HK-2 (cell line): ENCODE results near the gene RIMS1.
A peak's percentile ranks its signal among the peaks of the same experiment; 100 is the strongest.

ENCODE experiments used
- DNase-seq: peaks from one replicate; pipeline ENCODE4 v3.0.0-alpha.2; 2018; ENCODE audit not compliant: unreplicated experiment

Gene RIMS1

DNA sequence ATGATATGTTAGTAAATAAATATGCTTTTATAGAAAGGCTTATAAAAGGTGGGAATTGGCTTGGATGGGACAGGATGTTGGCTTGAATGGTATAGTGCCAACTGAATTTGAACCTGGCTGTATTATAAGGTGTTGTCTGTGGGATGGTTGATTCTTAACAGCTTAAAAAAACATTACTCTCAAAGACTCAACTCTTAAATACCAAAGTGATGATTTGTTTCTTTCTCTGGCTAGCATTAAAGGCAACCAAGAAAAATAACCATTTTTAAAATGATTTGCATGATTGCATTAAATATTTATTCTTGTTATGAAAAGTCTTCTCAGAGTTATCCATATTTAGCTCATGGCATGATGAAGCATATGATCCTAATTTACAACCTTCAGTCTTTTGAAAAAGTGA, 216.2 kb downstream of the RIMS1 start:
- DNase-seq = no peak

DNA sequence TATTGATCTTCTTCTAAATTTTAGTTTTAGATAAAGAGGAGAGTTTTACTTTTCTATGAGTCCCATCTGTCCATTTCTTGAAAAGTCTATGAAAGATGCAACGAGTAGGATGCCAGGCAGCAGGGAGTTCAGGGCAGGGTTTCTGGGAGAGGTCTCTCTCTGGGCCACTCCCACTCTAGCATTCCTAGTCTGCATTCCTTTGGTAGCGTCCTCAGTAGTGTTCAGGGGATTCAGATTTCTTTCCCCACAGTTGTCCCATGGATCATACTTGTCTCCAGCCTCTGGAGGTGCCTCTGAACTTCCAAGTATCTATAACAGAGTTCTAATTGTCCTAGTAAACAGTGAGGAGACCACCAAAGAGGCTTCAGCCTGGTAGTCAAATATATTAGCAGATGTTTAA, 225.3 kb downstream of the RIMS1 start:
- no peak for DNase-seq

- no peak for DNase-seq
These were observed 244.0 kb downstream of the RIMS1 start for GRCh38 chr6:72130327-72130726.

DNA sequence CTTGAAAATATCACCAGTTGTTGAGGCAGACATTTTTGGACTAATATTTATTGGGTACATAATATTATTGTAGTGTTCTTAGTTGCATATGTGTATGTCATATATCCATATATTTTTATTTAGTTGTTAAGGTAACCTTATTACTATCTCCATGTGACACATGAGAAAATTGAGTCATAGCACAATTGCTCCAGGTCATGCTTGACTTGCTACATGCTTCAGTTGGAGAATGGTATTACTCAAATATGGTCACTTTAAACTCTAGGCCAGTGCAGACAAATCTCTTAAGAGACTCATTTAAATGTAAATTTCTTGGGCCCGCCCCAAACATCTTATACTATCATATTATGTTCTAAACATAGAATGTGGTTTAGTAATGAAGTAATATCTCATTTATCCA, 246.1 kb downstream of the RIMS1 start:
- no peak for DNase-seq

- no peak for DNase-seq
These were observed 246.5 kb downstream of the RIMS1 start for GRCh38 chr6:72132851-72133250.

GRCh38 chr6:72133324-72133723, 247.0 kb downstream of the RIMS1 start:
- no peak for DNase-seq

- DNase-seq = no peak
These were observed 254.4 kb downstream of the RIMS1 start for GRCh38 chr6:72140795-72141194.

- DNase-seq = no peak
These were observed 263.4 kb downstream of the RIMS1 start for GRCh38 chr6:72149715-72150114.

GRCh38 chr6:72151742-72152141, 265.4 kb downstream of the RIMS1 start:
- DNase-seq = no peak

DNA sequence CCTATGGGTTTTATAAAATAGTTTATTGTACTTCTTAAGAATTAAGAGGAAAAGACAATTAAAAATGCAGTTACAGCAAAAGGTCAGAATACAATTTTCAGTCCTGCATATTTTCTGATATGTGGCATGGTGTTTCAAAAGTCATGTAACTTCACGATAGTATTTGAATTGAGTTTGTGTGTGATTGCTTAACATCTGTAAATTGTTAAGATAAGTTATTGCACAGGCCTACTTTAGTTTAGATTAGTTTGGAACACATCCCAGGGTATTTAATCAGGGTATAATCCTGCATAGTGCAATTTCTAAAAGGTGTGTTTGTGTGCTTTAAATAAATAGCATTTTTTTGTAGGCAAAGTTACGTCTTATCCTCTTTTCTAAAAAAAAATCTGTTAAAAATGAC, 289.6 kb downstream of the RIMS1 start:
- no peak for DNase-seq

DNA sequence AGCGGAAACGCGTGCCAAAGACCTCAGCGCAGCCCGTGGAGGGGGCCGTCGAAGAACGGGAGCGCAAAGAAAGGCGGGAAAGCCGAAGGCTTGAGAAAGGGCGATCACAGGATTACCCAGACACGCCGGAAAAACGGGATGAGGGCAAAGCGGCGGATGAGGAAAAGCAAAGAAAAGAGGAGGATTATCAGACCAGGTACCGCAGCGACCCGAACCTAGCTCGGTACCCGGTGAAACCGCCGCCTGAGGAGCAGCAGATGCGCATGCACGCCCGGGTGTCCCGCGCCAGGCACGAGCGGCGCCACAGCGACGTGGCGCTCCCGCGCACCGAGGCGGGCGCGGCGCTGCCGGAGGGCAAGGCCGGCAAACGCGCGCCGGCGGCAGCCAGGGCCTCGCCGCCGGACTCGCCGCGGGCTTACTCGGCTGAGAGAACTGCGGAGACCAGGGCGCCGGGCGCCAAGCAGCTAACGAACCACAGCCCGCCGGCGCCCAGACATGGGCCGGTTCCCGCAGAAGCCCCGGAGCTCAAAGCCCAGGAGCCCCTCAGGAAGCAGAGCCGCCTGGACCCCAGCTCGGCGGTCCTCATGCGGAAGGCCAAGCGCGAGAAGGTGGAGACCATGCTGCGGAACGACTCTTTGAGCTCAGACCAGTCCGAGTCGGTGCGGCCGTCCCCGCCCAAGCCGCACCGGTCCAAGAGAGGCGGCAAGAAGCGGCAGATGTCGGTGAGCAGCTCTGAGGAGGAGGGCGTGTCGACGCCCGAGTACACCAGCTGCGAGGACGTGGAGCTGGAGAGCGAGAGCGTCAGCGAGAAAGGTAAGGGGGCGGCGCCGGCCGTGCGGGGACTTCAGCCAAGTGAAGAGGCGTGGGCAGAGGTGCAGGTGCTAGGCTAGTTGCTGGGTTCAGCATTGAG, 296.2 kb downstream of the RIMS1 start:
- DNase-seq = peak; percentile 37

DNA sequence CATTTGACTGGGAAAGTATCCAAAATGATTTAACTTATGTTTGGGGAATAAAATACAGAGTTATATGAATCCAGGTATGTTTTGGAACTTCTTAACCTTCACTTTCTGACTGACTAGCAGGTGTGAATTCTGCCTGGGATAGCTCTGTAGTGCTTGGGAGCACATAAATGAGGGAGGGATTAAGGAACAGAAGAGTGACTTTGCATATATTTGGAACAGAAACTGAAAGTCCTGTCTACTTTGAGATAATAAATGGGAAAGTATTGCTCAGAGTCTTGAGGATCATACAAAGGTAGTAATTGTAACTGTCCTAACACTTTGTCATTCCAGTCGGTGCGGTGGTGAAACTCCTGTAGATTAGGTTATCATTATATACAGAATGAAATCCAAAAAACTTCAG, 317.6 kb downstream of the RIMS1 start:
- no peak for DNase-seq

- DNase-seq = no peak
These were observed 319.1 kb downstream of the RIMS1 start for GRCh38 chr6:72205500-72205899.

- no peak for DNase-seq
These were observed 320.3 kb downstream of the RIMS1 start for GRCh38 chr6:72206606-72207005.

- DNase-seq = no peak
These were observed 326.3 kb downstream of the RIMS1 start for GRCh38 chr6:72212686-72213085.

GRCh38 chr6:72213654-72214053, 327.3 kb downstream of the RIMS1 start:
- DNase-seq = no peak

DNA sequence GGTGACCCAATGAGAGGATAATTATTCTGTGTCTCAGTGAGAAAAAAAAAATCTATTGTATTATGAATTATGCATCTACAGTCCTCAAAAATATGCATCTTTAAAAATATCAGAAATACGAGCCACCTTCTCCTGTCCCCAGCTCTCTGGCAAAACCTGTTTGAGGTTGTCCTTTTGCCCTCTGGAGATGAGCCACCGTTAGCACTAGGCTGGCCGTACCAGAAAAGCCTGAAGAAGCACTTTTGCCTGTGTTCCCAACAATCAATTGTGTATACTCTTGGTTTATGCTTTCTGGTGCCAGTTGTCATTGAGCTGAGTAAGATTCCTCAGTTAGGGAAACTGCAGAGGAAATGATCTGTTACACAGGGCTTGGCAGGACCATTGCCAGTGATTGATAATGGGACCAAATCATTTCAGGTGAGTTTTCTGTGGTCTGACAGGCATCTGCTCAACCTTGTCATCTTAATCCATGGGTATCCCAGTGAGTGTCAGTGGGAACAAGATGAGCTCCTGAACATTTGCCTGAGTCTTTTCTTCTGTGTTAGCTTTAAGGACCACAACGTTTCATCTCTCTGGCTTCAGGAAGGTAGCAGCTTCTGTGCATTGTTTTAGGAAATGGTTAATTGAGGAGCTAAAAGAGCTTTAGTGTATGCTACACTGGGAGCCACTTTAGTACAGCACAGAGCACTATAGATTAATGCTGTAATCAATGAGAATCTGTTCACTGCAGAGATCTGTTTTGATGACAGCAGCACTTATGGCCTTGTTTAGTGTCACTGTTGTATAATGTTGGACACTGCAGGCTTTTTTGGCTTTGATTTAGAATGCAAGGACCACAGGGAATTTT, 330.1 kb downstream of the RIMS1 start:
- DNase-seq = no peak

DNA sequence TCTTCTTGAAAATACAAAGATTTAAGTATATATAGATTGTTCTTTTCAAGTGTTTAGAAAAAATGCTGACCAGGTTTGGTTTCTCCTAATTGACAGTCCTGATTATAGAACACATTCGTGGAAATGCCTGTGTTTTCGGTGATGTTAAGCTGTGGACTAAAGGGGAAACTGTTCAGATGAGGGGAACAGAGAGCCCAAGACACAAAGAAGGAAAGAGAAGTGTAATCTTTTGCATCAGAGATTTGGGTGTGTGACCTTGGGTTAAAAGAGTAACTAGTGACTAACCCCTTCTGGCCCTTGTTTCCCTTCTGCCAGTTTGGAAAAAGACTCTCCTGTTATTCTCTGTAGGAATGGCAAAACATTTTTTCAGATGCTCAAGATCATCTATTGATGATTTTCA, 331.3 kb downstream of the RIMS1 start:
- no peak for DNase-seq

GRCh38 chr6:72218125-72218524, 331.8 kb downstream of the RIMS1 start:
- peak; percentile 21 for DNase-seq

GRCh38 chr6:72219536-72219935, 333.2 kb downstream of the RIMS1 start:
- no peak for DNase-seq

- no peak for DNase-seq
These were observed 351.7 kb downstream of the RIMS1 start for GRCh38 chr6:72238021-72238420.

GRCh38 chr6:72238900-72239299, 352.6 kb downstream of the RIMS1 start:
- DNase-seq = no peak

- no peak for DNase-seq
These were observed 359.2 kb downstream of the RIMS1 start for GRCh38 chr6:72245565-72245964.
